ENCODE measurements around the gene NUTM2E. TPM values are rescaled to one million over a fixed set of nuclear protein-coding genes. Genes with fewer than 3 reads are reported as not detected.
"Not testable (repeated sequence)": the region's sequence is repeated elsewhere in the genome, so short reads cannot be mapped to it uniquely, and the experiment has no call there.

The NUTM2E gene
- total RNA-seq, 2 donors from 2014 or later = 0.45 TPM; not detected in 1

DNA sequence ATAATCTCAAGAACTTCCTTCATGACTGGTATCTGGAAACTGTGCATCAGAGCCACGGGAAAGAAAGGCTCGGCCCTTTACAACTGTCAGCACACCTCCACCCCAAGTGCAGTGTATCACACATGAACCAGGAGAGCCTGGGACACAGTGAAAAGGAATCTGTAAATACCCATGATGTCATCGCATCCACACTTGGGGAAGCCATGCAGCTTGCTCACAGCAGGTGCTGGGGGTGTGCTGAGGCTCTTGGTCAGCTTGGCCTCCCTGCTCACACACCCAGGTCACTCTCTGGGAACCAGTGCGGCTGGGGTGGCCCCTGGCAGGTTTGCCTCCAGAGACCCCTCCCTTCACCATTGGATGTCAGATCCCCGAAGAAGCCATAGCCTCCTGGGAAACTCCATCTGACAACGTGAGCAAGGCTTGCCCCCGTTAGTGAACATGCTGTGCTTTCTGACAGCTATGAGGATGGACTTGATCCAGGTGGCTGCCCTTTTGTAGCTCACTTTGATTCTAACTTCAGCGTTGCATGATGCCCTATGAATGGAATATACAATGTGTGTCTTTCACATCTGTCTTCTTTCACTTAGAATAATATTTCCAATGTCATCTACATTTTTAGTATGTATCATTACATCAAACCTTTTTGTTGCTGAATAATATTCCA, 26.8 kb downstream of the NUTM2E start:
- intact Hi-C loops (cut with DNase I, micrococcal nuclease) = not testable (repeated sequence)

GRCh38 chr10:79862269-79862668, 35.7 kb downstream of the NUTM2E start:
- ATAC-seq; DNase-seq; intact Hi-C loops (cut with DNase I, micrococcal nuclease): not testable (repeated sequence)

More for the DNA sequence above, 26.8 kb downstream of the NUTM2E start:
- ATAC-seq = peak; percentile 80
- not testable (repeated sequence) for DNase-seq

DNA sequence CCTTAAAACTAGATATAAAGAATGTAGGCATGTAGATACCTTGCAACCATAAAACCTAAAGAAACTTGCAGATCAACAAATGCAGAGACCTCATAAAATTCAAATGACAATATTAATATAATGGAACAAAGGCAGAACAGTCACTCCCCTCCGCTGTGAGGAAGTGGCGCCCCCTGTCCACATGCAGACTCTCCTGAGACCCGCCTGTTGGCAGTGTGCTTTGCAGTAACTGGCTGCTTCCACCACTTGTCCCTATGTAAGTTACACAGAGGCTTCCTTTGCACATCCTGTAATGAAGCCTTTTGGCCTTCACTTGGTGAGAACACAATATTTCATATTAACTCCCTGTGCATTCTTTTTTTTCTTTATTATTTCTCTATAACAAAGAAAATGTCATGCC, 36.3 kb downstream of the NUTM2E start:
- intact Hi-C loops (cut with DNase I, micrococcal nuclease); DNase-seq; ATAC-seq: not testable (repeated sequence)

- DNase-seq; ATAC-seq; intact Hi-C loops (cut with DNase I, micrococcal nuclease): not testable (repeated sequence)
Measured at GRCh38 chr10:79866903-79867551, 40.5 kb downstream of the NUTM2E start.

DNA sequence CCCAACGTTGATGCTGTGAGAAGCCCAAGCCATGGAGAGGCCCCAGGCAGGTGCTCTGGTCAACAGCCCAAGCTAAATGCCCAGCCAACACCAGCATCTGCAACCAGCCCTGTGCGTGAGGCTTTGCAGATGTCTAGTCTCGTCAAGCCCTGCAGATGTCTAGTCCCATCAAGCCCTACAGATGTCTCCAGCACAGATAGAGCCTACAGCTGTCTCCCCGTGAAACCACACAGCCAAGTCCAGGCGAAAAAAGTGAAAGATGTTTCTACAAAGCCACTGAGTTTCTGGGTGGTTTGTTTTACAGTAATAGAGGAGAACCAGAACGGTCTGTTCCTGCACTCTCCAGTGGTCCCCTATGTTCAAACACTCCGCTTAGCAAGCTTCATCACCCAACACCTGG, 41.5 kb downstream of the NUTM2E start:
- intact Hi-C loops (cut with DNase I, micrococcal nuclease); DNase-seq; ATAC-seq: not testable (repeated sequence)

DNA sequence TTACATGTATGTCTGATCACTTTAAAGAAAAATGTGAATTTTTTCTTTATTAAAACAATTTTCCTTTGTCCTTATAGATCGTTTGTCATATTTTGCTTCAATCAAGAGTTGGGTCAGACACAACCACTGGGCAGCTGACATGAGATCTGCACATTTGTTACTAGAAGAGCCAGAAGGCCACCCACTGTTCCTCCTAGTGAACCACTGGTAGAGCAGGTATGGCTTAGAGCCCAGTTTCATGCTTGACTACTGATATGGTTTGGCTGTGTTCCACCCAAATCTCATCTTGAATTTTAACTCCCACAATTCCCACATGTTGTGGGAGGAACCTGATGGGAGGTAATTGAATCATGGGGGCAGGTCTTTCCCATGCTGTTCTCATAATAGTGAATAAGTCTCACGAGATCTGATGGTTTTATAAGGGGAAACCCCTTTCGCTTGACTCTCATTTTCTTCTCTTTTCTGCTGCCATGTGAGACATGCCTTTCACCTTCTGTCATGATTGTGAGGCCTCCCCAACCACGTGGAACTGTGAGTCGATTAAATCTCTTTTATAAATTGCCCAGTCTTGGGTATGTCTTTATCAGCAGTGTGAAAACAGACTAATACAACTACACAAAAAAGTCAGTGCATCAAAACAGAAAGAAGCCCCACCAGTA, 43.0 kb downstream of the NUTM2E start:
- intact Hi-C loops (cut with DNase I, micrococcal nuclease) = not testable (repeated sequence)

DNA sequence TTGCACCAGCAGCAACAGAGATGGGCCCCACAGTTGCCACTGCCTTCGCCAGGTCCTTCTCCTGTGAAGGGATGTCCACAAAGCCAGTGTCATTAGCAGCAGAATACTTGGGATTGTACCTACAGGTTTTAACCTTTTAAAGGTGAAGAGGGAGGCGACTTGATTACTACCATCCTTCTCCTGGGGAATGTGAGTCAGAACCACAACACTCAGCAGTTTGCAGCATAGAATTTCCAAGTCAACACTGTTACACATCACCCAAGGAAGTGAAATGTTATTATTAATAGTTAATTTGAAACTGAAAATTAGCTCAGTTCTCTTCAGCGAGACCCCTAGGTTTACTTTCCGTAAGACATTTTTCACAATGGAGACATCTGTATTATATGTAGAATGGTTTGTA, 45.2 kb downstream of the NUTM2E start:
- DNase-seq; intact Hi-C loops (cut with DNase I, micrococcal nuclease); ATAC-seq: not testable (repeated sequence)

More for the DNA sequence above, 43.0 kb downstream of the NUTM2E start:
- ATAC-seq, DNase-seq: not testable (repeated sequence)

Other genes with a start within 250 kb of the NUTM2E start
- not detected for gene SFTPA1, start 215.8 kb upstream of the NUTM2E start, total RNA-seq
- gene NUTM2B, start 123.5 kb upstream of the NUTM2E start, total RNA-seq = 1 to 10 TPM; 1.3 to 1.5 TPM
- gene SFTPD, start 122.4 kb downstream of the NUTM2E start, total RNA-seq = not detected